ENCODE measurements around the gene CRYGD.

GRCh38 chr2:208148803-208149202 lies 24.5 kb upstream of the CRYGD start:
- TF ChIP-seq POLR2AphosphoS5 (IDR thresholded peaks at IDR 0.05; ENCODE audit: low read depth, low read length): no peak
- TF ChIP-seq TAF1 (IDR thresholded peaks at IDR 0.05; ENCODE audit: borderline replicate concordance, insufficient read depth, low read length): no peak
